HG03342 (cell line): ENCODE data around the gene OR10J5.
"Not testable (repeated sequence)": the region's sequence is repeated elsewhere in the genome, so short reads cannot be mapped to it uniquely, and the experiment has no call there.

Experiments used
- ATAC-seq: cut with Tn5 transposase; IDR thresholded peaks from one replicate; pipeline ENCODE4 v1.9.1; 2021; ENCODE audit warnings: mild to moderate bottlenecking, moderate library complexity; ENCODE audit not compliant: unreplicated experiment

Gene OR10J5, protein sequence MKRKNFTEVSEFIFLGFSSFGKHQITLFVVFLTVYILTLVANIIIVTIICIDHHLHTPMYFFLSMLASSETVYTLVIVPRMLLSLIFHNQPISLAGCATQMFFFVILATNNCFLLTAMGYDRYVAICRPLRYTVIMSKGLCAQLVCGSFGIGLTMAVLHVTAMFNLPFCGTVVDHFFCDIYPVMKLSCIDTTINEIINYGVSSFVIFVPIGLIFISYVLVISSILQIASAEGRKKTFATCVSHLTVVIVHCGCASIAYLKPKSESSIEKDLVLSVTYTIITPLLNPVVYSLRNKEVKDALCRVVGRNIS

DNA sequence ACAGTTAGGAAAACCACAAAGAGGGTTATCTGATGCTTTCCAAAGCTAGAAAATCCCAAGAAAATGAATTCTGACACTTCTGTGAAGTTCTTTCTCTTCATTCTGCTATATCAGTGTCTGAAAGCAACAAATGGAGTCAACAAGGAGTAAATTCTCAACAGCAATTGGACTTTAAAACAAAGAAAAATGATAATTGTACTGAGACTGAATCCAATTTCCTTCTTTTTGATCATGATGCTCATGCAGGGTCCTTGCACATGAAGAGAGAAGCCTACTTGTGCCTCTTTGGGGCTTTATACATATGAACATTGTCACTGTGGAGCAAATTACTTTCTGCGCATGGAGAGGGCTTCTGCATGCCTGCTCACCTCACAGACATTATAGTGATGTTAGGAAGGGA lies at the start of gene OR10J5:
Gene OR10J5, minus strand, starts transcription at position 101 of the 400 bp plus-strand sequence. Its CDS starts 0 bp downstream, at position 101.
- ATAC-seq, result no peak

DNA sequence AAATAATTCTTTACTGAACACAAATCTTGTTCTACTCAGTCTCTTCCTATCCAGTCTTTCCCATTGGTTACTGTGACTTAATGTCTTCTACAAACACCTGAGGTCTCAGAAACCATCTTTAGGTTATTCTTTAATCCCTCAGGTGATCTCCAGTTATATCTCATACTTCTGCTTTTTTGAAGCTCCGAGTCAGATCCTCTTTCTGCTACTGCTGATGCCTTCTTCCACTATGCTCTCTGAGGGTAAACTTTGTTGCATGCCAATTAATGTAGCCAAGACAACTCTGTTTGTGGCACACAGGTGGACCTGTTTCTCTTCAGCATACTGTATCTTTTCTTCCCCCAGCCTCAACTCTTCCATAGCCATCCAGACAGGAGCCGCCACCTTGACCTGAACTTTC lies 48.7 kb upstream of the OR10J5 start:
- ATAC-seq, result no peak

DNA sequence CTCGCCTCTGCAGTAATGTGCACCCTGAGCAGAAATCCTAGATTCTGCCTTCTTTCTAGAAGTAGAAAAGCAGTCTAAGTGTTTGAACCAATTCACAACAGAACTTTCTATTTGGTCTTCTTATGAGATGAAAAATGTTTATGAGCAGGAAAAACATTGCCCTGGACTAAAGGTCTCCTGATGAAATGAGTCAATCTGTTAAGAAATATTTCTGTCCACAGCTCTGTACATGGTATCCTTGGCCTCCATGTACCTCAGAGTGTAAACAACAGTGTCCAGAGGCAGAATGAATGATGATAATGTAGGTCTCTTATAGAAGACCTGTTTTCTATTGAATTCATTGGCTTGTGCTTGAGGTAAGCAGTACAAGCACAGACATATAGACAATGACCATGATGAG lies 45.6 kb upstream of the OR10J5 start:
- ATAC-seq, result no peak

DNA sequence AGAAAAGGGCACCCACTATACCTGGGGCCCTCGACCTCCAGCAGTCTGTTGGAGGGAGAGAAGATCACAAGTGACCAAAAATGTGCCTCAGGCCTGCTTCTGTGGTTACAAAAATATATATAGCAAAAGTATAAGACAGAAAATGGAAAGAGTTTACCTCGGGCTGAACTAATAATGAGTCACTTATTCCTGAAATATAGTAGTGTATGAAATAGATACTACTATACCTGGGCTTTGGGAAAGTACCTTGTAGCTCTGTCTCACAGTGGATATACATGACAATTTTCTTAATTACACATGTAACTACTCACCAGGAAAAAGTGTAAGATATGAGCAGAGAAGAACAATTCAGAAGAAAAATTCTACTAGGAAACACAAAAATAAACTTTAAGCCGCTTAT lies 44.5 kb upstream of the OR10J5 start:
- ATAC-seq, result no peak

DNA sequence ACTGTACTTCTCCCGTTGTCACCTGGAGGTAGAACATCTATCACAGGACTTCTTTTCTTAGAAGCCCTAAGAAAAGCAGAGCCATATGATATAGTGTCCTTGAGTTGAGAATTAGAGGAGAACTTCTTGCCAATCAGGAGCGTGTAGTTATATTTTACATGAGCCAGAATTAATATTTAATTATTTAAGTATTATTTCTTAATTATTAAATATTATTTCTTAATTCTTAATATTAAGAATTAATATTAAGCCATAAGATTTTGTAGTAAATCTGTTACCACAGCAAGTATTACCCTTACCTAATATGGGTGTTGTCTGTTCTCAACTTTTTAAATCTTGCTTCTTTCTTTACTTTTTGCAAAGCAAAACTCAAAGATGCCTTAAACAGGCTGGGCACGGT lies 41.6 kb upstream of the OR10J5 start:
- ATAC-seq, result no peak

DNA sequence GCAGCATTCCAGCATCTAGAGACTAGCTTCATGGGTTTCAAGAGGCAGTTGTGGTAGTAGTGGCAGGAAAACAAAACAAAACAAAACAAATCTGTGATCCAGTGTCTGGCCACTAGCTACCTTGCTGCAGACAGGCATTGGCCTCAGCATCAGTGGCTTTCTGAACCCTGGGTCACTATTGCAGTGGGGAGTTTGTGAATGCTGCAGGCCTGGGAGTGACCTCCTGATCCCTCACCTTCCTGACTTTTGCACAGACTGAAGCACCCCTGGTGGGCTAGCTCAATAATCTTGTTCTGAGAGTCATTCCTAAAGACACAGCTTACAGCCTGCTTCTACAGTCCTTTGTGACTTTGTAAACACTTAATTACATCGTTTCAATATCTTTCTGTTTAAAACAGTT lies 26.9 kb upstream of the OR10J5 start:
- no peak for ATAC-seq

DNA sequence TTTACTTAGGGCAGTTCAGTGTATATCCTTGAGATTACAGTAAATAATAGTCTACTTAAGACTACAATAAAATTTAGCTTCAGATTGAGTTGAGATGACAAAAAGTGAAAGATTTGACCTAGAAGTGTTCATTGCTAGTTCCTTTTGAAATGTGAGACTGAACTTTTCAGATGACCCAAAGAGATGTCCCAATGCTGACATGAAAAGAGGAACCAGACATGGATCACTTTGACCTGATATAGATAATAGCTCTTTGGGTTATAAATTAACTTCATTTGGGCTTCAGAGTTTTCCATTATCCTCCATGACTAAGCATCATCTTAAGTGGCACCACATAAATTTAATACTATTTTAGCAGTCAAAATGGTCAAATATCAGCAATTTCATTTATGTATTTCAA lies 25.7 kb upstream of the OR10J5 start:
- ATAC-seq, result no peak

DNA sequence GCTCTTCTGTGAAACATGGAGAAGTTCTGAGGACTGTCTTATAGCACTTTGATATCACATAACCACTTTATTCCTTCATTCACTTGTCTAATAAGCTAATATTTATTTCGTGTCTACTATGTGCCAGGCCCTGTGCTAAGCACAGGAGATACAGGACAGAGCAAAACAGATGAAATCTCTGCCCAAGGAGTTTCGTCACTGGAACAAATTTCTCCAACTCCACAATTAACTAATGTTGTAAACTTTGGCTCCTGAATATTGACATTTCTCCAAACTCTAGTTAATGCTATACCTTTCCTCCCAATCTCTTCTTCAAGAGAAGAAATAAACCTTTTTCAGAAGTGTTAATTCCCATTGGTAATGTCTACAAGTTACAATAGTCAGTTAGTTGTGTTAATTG lies 24.8 kb upstream of the OR10J5 start:
- no peak for ATAC-seq

DNA sequence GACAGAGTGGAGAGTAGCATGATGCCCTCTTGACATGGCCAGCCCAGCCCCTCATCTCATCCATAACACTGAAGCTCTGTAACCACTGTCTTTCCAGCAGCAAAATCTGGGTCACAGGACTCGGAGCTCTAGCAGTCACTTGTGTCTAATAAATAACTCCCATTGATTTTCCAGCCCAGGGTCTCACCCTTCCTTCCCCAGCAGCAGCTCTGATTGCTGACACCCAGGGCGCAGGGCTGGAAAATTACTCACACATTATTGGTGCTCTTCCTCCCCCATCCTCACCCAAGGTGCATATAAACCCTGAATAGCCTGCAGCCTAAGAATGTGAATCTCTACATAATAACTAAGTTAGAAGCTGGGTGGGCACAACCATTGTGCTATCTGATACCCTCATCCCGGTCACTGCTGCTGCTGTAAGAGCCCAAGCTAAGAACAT lies 21.1 kb upstream of the OR10J5 start:
- ATAC-seq, result no peak

DNA sequence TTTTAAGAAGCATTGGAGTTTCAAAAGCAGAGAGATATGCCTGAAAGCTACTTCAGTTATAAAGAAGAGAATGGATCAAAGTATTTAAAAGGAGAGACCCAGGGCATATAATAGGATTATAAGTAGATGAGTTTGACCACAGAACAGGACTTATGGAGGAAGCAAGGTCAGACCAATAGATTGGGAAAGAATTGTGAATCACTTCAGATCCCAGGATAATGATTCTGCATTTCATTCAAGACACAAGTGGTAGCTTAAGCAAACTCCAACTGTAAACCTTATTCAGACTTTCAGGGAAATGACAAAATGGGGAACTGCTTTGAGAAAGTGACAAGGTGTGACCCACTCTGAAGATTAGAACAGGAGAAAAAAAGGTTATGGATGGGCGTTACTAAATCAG lies 18.9 kb upstream of the OR10J5 start:
- no peak for ATAC-seq

DNA sequence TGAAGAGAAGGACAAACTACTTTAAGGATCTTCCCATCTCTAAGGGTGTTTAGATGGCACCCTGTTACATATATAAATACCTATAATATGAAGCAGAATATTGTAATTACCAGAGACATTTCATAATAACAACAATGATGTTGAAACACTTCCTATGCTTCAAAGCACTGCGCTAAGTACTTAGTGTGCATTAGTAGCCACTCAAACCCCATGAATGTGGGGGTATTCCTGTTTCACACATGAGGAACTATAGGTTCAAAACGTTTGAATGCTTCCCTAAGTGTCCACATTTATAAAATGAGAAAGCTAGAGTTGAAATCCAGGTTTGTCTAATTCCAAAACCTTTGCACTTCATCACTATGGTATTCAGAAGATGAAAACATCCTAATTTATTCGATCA lies 18.5 kb upstream of the OR10J5 start:
- no peak for ATAC-seq

DNA sequence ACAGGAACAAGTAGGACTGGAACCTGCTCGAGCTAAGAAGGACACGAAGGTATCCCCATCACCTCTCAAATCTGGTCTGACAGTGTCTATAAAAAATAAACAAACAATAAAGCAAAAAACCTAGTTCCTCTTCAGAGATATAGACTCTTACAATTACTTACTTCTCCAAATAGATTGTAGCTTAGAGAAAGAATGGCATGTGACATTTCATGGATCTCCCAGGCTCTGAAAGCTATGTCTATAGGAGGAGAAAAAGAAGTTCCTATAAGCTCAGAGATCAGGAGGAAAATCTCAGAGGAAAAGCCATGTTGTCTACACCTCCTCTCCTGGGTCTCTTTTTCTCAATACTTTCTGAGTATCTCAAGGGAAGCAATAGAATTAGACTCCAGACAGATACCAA lies 12.3 kb upstream of the OR10J5 start:
- no peak for ATAC-seq

DNA sequence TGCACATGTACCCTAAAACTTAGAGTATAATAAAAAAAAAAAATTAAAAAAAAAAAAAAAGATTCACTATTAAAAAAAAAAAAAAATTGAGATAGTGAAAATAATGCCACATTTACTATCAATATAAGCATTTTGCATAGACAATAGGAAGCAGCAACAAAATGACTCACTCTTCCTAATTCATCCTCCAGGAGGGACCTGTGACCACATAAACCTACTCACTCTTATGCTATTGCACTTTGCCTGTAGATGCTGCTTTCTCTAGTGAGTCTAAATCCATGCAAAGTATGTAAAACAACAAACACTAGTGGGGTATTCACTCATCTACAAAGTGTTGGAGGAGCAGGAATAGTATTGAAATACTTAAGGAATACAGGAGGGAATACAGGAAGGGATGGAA lies 2.9 kb downstream of the OR10J5 start:
- ATAC-seq, result no peak

DNA sequence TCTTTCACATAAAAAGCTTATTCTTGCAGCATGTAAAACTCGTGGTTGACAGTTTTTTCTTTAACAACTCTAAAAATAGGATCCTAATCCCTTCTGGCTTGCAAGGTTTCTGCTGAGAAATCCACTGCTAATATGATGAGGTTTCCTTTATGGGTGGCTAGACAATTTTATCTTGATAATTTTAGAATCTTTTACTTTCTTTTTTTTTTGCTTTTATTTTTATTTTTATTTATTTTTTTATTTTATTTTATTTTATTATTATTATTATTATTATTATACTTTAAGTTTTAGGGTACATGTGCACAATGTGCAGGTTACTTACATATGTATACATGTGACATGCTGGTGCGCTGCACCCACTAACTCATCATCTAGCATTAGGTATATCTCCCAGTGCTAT lies 11.0 kb downstream of the OR10J5 start:
- not testable (repeated sequence) for ATAC-seq

DNA sequence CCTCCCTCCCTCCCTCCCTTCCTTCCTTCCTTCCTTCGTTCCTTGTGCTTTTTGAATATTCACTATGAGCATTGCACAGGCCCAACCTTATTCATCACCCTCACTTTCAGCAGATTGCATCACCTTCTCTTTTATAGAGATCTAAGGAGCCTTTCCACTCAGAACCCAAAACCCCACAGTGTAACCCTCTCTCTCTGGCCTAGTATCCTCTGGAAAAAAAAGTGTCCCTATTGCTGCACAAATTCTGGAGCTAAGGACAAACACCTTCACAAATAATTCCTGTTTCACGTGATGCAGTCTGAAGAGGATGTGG lies 25.6 kb downstream of the OR10J5 start:
- ATAC-seq, result no peak

DNA sequence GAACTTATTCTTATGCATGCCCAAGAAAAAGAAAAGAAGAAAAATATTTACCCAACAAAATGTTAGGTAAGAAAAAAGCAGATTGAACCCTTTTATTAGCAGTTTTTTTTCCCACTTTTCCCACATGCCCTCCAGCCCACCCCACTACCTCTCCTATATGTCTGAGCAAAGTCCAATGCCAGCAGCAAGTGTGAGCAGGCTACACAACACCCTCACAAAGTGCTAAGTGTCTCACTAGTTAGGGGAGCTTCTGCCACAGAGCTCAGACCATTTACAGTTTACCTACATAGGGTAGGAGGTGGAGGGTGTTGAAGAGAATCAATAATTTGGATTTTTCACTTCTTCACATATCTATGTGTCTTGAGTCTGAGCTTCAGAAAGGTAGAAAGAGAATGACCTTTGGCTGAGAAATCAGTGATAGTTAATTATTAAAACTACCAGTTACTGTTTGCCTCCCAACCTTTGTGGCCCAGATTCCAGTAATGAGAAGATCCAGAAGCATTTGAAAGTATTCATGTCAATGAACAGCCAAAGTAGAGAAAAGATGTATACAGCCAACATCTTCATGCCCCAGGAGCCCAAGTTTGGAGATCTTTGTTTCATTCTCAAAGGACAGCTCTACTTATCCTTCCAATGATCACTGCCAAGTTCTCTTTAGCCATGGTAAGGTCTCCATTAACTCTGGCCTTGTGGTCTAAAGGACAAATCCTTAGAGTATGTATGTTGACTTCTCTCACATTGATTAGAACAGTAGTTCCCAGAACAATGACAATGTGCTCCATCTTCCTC lies 26.2 kb downstream of the OR10J5 start:
- no peak for ATAC-seq

DNA sequence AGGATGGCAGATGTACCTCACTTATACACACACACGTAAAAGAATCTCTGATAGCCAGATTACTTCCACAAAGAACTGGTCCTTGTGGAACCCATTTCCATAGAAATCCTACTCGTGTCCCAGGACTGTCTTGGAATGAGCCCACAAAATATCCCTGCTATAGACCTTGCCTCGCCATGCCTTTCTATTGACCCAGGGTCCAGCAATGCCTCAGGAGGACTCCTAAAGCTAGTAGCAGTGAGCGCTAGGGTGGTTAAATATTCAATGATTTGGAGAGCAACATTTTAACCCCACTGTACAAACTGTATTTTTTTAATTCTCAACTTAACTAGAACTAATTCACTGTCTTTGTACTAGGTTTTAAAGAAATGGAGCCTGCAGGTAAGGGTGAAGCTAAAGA lies 26.9 kb downstream of the OR10J5 start:
- ATAC-seq, result no peak

DNA sequence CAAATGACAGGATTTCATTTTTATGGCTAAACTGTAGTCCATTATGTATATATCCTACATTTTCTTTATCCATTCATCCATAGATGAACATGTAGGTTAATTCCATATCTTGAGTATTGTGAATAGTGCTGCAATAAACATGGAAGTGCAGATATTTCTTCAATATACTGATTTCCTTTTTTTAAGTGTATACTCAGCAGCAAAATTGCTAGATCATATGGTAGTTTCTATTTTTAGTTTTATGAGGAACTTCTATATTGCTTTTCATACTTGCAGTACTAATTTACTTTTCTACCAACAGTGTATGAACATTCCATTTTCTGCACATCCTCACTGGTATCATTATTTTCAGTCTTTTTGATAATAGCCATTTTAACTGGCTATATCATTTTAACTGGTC lies 30.1 kb downstream of the OR10J5 start:
- no peak for ATAC-seq

DNA sequence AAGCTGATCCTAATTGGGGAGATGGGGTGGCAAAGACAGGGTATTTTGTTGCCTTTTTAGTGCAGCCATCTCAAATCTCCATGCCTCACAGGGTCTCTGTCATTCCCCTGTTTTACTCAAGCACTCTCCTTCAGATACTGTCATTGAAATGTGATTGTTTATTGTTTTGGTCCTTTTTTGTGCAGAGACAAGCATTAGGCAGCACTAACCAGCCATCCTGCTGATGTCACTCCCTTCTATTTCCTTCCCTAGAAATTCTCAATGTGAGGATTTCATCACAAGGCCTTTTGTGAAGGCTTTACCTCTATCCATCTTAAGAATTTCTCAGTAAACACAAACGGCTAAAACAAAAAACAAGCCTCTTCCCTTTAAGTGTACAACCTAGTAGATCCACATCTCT lies 34.7 kb downstream of the OR10J5 start:
- no peak for ATAC-seq

DNA sequence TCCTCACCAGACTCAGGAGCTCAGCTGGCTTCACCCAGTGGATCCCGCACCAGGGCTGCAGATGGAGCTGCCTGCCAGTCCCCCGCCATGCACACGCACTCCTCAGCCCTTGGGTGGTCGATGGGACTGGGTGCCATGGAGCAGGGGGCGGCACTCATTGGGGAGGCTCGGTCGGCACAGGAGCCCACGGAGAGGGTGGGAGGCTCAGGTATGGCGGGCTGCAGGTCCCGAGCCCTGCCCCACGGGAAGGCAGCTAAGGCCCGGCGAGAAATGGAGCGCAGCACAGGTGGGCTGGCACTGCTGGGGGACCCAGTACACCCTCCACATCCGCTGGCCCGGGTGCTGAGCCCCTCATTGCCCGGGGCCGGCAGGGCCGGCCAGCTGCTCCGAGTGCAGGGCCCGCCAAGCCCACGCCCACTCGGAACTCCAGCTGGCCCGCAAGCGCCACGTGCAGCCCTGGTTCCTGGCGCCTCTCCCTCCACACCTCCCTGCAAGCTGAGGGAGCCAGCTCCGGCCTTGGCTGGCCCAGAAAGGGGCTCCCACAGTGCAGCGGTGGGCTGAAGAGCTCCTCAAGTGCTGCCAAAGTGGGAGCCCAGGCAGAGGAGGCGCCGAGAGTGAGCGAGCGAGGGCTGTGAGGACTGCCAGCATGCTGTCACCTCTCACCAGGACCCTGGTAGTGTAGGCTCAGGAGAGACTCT lies 41.1 kb downstream of the OR10J5 start:
- ATAC-seq, result not testable (repeated sequence)

DNA sequence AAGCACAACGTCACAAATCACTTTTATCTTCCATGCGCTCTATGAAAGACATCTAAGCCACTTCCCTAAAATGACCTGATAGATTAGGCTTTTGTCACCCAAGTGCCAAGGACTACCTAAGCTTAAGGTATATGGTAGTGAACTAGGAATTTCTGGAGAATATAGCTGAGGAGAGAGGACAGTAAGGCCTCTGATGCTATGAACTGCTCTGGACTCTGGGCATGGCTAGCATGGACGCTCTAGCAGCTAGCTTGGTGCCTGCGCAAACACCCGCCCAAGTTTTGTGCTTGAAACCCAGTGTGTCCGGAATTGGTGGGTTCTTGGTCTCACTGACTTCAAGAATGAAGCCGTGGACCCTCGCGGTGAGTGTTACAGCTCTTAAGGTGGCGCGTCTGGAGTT lies 42.5 kb downstream of the OR10J5 start:
- ATAC-seq, result no peak
